PFSK-1 (cell line): Measurements from ENCODE around the gene ANTXR1.

Source experiments
- FOXP2 ChIP-seq: optimal IDR thresholded peaks from 2 replicates; pipeline ENCODE3; 2011; ENCODE audit warnings: borderline replicate concordance, control low read depth, inconsistent platforms; ENCODE audit not compliant: insufficient read depth; ENCODE audit errors: extremely low read length, extremely low read depth
- POLR2AphosphoS5 ChIP-seq: IDR thresholded peaks from 2 replicates; pipeline ENCODE4 v1.6.1; 2012; ENCODE audit warnings: low read depth, mild to moderate bottlenecking, control low read depth, low read length, moderate library complexity
- SIN3A ChIP-seq: IDR thresholded peaks from 2 replicates; pipeline ENCODE4 v1.6.1; 2012; ENCODE audit warnings: mild to moderate bottlenecking, low read length, moderate library complexity, borderline replicate concordance; ENCODE audit not compliant: insufficient read depth
- TAF1 ChIP-seq: IDR thresholded peaks from 2 replicates; pipeline ENCODE4 v1.6.1; 2012; ENCODE audit warnings: low read length, control low read depth, borderline replicate concordance; ENCODE audit not compliant: insufficient read depth
- TF ChIP-seq, protein P1 (sequence below), 2 experiments: IDR thresholded peaks; 2 replicates each; pipeline versions ENCODE4 v1.6.1 to v1.8.0; 2011 to 2012; ENCODE audit warnings: low read depth in 2 of 2, low read length in 2 of 2, control low read depth in 1 of 2, inconsistent platforms in 1 of 2, mild to moderate bottlenecking in 1 of 2, moderate library complexity in 1 of 2; ENCODE audit not compliant: insufficient read depth in 1 of 2

The ANTXR1 gene

DNA sequence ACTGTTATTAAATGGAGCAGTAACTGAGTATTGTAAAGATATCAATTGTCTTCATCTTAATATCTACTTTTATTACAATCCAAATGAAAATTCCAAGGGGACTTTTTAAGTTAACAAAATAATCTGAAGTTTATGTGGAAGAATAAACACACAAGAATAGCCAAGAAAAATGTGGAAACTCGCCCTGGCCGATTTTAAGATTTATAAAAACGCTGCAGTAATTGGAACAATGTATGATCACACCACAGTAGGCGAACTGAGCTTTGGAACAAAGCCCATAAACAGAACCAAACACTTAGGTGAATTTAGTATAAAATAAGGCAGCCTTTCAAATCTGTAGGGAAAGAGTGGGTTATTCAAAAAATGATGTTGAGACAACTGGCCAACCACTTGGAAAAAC is 96.3 kb downstream of the ANTXR1 start:
- TF ChIP-seq, protein P1, sequence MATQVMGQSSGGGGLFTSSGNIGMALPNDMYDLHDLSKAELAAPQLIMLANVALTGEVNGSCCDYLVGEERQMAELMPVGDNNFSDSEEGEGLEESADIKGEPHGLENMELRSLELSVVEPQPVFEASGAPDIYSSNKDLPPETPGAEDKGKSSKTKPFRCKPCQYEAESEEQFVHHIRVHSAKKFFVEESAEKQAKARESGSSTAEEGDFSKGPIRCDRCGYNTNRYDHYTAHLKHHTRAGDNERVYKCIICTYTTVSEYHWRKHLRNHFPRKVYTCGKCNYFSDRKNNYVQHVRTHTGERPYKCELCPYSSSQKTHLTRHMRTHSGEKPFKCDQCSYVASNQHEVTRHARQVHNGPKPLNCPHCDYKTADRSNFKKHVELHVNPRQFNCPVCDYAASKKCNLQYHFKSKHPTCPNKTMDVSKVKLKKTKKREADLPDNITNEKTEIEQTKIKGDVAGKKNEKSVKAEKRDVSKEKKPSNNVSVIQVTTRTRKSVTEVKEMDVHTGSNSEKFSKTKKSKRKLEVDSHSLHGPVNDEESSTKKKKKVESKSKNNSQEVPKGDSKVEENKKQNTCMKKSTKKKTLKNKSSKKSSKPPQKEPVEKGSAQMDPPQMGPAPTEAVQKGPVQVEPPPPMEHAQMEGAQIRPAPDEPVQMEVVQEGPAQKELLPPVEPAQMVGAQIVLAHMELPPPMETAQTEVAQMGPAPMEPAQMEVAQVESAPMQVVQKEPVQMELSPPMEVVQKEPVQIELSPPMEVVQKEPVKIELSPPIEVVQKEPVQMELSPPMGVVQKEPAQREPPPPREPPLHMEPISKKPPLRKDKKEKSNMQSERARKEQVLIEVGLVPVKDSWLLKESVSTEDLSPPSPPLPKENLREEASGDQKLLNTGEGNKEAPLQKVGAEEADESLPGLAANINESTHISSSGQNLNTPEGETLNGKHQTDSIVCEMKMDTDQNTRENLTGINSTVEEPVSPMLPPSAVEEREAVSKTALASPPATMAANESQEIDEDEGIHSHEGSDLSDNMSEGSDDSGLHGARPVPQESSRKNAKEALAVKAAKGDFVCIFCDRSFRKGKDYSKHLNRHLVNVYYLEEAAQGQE (IDR thresholded peaks at IDR 0.05; ENCODE audit: insufficient read depth in 1 of 2, low read depth in 2 of 2, low read length in 2 of 2): no peak
- TF ChIP-seq SIN3A: no peak
- TF ChIP-seq TAF1: no peak
- no peak for TF ChIP-seq FOXP2
- TF ChIP-seq POLR2AphosphoS5: no peak

DNA sequence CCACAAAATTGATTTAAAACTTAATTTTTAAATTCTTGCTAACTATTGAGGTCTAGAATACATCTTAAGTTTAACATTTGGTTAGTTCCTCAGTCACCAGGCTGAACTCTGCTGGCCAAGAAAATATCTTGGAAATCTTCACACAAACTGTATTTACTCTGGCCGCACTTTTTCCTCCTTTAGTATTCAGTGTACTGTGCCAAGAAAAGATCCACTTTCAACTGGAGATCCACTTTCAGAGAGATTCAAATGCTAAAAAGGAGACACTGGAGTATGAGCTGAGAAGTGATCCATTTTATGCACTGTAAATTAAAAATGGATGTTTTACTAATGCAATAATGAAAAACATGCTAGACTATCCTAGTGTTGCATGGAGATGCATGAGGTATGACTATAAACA is 98.1 kb downstream of the ANTXR1 start:
- TF ChIP-seq POLR2AphosphoS5 (no peak), SIN3A (no peak), TAF1 (no peak), FOXP2 (no peak)
- TF ChIP-seq, protein P1 (IDR thresholded peaks at IDR 0.05; ENCODE audit: insufficient read depth in 1 of 2, low read depth in 2 of 2, low read length in 2 of 2): no peak

DNA sequence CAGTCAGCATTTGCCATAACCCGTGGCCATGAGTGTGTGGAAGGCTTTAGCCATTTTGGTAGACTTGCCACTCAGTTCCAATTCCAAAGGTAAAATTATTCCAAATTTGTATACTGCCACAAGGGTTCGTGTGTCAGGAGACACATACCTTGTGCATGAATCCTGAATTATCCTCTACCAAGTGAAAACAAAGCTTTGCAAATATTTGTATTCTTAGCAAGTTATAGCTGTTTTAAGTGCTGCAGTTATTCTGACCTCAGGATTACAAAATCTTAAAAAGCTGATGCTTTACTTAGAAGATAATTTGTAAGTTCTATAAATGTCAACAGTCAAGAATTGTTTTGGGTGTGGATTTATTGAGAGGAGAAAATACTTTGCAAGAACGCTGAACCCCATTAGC is 100.6 kb downstream of the ANTXR1 start:
- TF ChIP-seq SIN3A (no peak), TAF1 (no peak), POLR2AphosphoS5 (no peak), FOXP2 (no peak)
- TF ChIP-seq, protein P1 (IDR thresholded peaks at IDR 0.05; ENCODE audit: insufficient read depth in 1 of 2, low read depth in 2 of 2, low read length in 2 of 2): no peak

DNA sequence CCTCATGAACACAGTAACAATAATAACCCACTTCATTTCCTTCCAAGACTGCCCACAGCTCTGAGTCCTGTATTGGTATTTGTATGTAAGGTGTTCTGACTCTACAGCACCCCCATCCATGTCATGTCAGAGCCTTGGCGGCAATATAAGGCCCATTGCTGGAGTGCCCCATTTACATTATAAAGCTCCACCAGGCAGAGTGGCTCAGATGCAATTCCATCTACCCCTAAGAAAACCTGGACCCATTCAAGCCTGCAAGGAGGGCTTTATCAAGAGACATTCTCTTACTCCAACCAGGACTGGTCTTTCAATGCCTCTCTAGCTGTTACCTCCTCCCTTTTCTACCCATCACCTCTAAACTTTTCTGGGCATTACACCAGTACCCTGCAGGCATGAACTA is 101.6 kb downstream of the ANTXR1 start:
- TF ChIP-seq FOXP2 (no peak), POLR2AphosphoS5 (no peak), SIN3A (no peak), TAF1 (no peak)
- TF ChIP-seq, protein P1 (IDR thresholded peaks at IDR 0.05; ENCODE audit: insufficient read depth in 1 of 2, low read depth in 2 of 2, low read length in 2 of 2): no peak

DNA sequence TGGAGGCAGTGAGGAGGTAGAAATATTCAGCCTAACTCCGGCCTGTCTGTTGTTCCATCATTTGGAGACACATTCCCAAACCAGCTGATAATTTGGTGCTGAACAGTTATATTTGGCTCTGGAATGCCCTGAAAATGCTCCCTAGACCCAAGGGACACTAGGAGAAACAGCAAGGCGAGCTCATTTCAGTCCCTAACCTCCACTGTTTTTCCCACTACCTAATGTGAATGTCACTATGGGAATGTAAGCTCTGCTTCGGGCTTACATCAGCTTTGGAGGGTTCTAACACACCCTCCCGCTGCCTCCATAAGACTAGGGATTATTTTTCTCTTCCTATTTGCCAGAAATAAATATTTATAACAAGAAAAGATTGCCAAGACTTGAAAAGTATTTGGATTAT is 103.5 kb downstream of the ANTXR1 start:
- TF ChIP-seq POLR2AphosphoS5 (no peak), FOXP2 (no peak), SIN3A (no peak), TAF1 (no peak)
- TF ChIP-seq, protein P1 (IDR thresholded peaks at IDR 0.05; ENCODE audit: insufficient read depth in 1 of 2, low read depth in 2 of 2, low read length in 2 of 2): no peak
